Endothelial cell of umbilical vein (primary cell): ENCODE measurements around the gene EPAS1. TPM values are rescaled to one million over a fixed set of nuclear protein-coding genes. Genes with fewer than 3 reads are reported as not detected.

Experiments used
- BruUV-seq: library from RNA; stranded (reverse); fragments of 400-500 nt; replicated peaks from 2 replicates; lab custom pipeline; 2021; lab: Mats Ljungman, UMichigan
- CTCF ChIA-PET: fragments of 300-600, 350-600 bp; sonication (Branson Sonifier 250); formaldehyde crosslinking; loops from one replicate; lab custom pipeline; 2021; ENCODE audit warnings: antibody characterized with exemption, inconsistent platforms; lab: Charles Lee
- POLR2A ChIA-PET: fragments of 300-600, 350-600 bp; sonication (Branson Sonifier 250); formaldehyde crosslinking; loops from one replicate; lab custom pipeline; 2021; ENCODE audit warnings: antibody characterized with exemption, inconsistent platforms; lab: Charles Lee
- DNase-seq: peaks from one replicate; pipeline ENCODE4 v3.0.0-alpha.2; 2011; ENCODE audit warnings: low read depth, low spot score
- FAIRE-seq: peaks from 2 replicates; lab custom pipeline; 2011; peaks lifted over from hg19 to GRCh38; lab: Jason Lieb, UNC
- H2AFZ ChIP-seq: 2 replicates; pipeline ENCODE4 v1.6.0; 2012; ENCODE audit warnings: low read depth, low read length, control low read depth, inconsistent platforms
- H3K27ac ChIP-seq: 2 replicates; pipeline ENCODE4 v1.5.1; 2011; ENCODE audit warnings: low read depth, mild to moderate bottlenecking, control low read depth, low read length, moderate library complexity; ENCODE audit not compliant: insufficient read depth
- H3K27me3 ChIP-seq, 2 experiments: 2 replicates each; pipeline versions ENCODE4 v1.6.0 to v1.6.1; 2011; ENCODE audit warnings: low read length in 2 of 2, mixed read lengths in 1 of 2; ENCODE audit not compliant: control insufficient read depth in 2 of 2, insufficient read depth in 2 of 2
- H3K36me3 ChIP-seq, 2 experiments: 2 replicates in 1 of 2; 3 replicates in 1 of 2; pipeline ENCODE4 v1.5.1; 2011; ENCODE audit warnings: low read length in 2 of 2, mild to moderate bottlenecking in 1 of 2, moderate library complexity in 1 of 2; ENCODE audit not compliant: control insufficient read depth in 2 of 2, insufficient read depth in 2 of 2; ENCODE audit errors: extremely low read depth in 1 of 2
- H3K4me1 ChIP-seq: 3 replicates; pipeline ENCODE4 v1.5.1; 2011; ENCODE audit warnings: mild to moderate bottlenecking, low read length; ENCODE audit not compliant: control insufficient read depth, insufficient read depth; ENCODE audit errors: extremely low read depth
- H3K4me2 ChIP-seq: 2 replicates; pipeline ENCODE4 v1.6.1; 2011; ENCODE audit warnings: low read length, control low read depth, mixed read lengths; ENCODE audit not compliant: insufficient read depth
- H3K4me3 ChIP-seq, 3 experiments: fragments of 200-600 bp in 1 of 3; sonication (generic), shearing (Covaris generic) in 1 of 3; replicated peaks in 1 of 3; 2 replicates each; pipeline ENCODE4 v1.5.1; 2011 to 2016; ENCODE audit warnings: control low read depth in 3 of 3, low read length in 3 of 3, mild to moderate bottlenecking in 2 of 3, inconsistent platforms in 1 of 3, low read depth in 1 of 3, moderate library complexity in 1 of 3; ENCODE audit not compliant: insufficient read depth in 1 of 3
- H3K79me2 ChIP-seq: 2 replicates; pipeline ENCODE4 v1.6.0; 2012; ENCODE audit warnings: low read length, inconsistent platforms; ENCODE audit not compliant: control insufficient read depth, insufficient read depth
- H3K9ac ChIP-seq: replicated peaks from 2 replicates; pipeline ENCODE3; 2011; ENCODE audit warnings: low read length, control low read depth; ENCODE audit not compliant: insufficient read depth; ENCODE audit errors: extremely low read depth
- H3K9me1 ChIP-seq: replicated peaks from 3 replicates; pipeline ENCODE4 v1.6.0; 2011; ENCODE audit warnings: mild to moderate bottlenecking, low read length; ENCODE audit not compliant: control insufficient read depth, insufficient read depth; ENCODE audit errors: extremely low read depth
- H3K9me3 ChIP-seq: replicated peaks from 2 replicates; pipeline ENCODE4 v1.5.1; 2012; ENCODE audit warnings: low read length, inconsistent platforms; ENCODE audit not compliant: control insufficient read depth, insufficient read depth
- H4K20me1 ChIP-seq: replicated peaks from 2 replicates; pipeline ENCODE3; 2011; ENCODE audit warnings: mild to moderate bottlenecking, low read length; ENCODE audit not compliant: control insufficient read depth, insufficient read depth; ENCODE audit errors: extremely low read depth
- CTCF ChIP-seq, 2 donors: IDR thresholded peaks; 1 replicate in 1 of 2; 2 replicates in 1 of 2; pipeline ENCODE4 v1.5.1; 2011; ENCODE audit warnings: low read length in 2 of 2, mild to moderate bottlenecking in 2 of 2, moderate library complexity in 2 of 2, control low read depth in 1 of 2, inconsistent platforms in 1 of 2, low read depth in 1 of 2; ENCODE audit not compliant: insufficient read depth in 1 of 2; ENCODE audit errors: extremely low read depth in 1 of 2
- FOS ChIP-seq: IDR thresholded peaks from 2 replicates; pipeline ENCODE4 v1.6.1; 2011; ENCODE audit warnings: mild to moderate bottlenecking, low read length, moderate library complexity, borderline replicate concordance; ENCODE audit not compliant: insufficient read depth
- GATA2 ChIP-seq: IDR thresholded peaks from 2 replicates; pipeline ENCODE4 v1.7.0; 2011; ENCODE audit warnings: low read depth, mild to moderate bottlenecking, moderate library complexity, mixed read lengths, low read length; ENCODE audit not compliant: insufficient read length, insufficient read depth
- JUN ChIP-seq: IDR thresholded peaks from 2 replicates; pipeline ENCODE4 v1.6.1; 2011; ENCODE audit warnings: borderline replicate concordance, low read depth; ENCODE audit not compliant: insufficient read length, insufficient read depth
- MYC ChIP-seq: IDR thresholded peaks from one replicate; pipeline ENCODE4 v1.6.1; 2011; ENCODE audit warnings: mild to moderate bottlenecking, low read depth, low read length
- POLR2A ChIP-seq: IDR thresholded peaks from 2 replicates; pipeline ENCODE4 v1.6.1; 2012; ENCODE audit warnings: low read depth, mild to moderate bottlenecking, control low read depth, low read length
- POLR2AphosphoS5 ChIP-seq: IDR thresholded peaks from 2 replicates; pipeline ENCODE4 v1.6.1; 2012; ENCODE audit warnings: low read depth, mild to moderate bottlenecking, control low read depth, low read length, moderate library complexity; ENCODE audit not compliant: insufficient read depth
- dilution Hi-C: fragments of 300-500 bp; cut with MboI; formaldehyde crosslinking; loops from one replicate; pipeline ENCODE4 v1.15.0; 2019; ENCODE audit warnings: low sequenced_read_pairs; ENCODE audit not compliant: extremely low pct_ligation_motif_present
- intact Hi-C: fragments of 100-400 bp; cut with micrococcal nuclease; formaldehyde crosslinking; loops from one replicate; pipeline ENCODE4 v1.10.0; 2022
- polyA plus RNA-seq, 4 experiments: library from polyadenylated mRNA; depleted of rRNA in 3 of 4; stranded (reverse) in 3 of 4; unstranded in 1 of 4; fragments of >200 nt; gene quantifications; 2 replicates each; pipeline versions ENCODE4 v1.2.1 to v1.2.3, GENCODE V29; 2011 to 2012; ENCODE audit warnings: missing spikeins in 1 of 4
- total RNA-seq: library from RNA; stranded (reverse); gene quantifications from 2 replicates; pipeline ENCODE4 v1.2.3, GENCODE V29; 2021

EPAS1 gene
- total and polyA plus RNA-seq, 2 donors (not counting 3 experiments of a cell fraction or from before 2014, with no cell fraction given): 229 to 374 TPM

DNA sequence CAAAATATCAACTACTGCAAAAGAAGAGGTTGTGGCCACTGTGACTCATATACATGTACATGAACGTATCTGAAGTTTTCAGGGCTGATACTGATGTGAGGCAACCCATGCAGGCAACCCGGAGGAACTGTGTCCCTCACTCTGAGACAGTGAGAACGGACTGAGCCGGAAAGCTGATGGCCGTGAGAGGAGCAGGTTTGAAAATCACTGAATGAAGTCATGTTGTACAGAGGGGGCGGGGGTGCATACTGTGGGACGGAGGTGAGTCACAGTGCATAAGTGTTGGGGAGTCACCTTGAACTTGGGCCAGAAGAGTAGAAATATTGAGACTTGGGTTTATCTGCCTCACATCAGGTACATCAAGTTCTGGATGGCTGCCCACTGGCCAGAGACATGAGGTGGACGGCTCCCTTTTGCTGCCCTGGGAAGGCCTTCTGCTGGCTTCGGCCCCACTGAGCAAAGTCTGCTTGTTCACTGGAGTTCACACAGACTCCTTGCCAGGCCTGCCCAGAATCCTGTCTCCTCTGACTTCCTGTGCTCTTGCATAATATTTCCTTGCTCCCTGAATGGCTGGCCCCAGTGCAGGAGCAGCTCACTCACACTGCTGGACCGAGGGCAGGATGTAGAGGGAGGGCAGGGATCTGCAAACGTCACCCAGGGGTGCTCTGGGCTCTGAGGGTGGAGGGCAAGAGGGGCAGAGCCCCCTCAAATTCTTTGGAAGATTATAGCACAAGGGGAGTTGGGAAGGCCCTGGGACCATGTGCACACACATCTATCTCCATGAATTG is 18.1 kb downstream of the EPAS1 start:
- H2AFZ ChIP-seq: no peak overlapping the region
- intact Hi-C loops (loop anchor here (1.0 kb wide), 7 partner anchors 8 to 247 kb away; no protein-coding TSS in a partner anchor), dilution Hi-C loops (no loop called here)
- peak; percentile 98 for FAIRE-seq
- H3K9me3 ChIP-seq: no peaks in the 10 kb centered on the region
- H3K36me3 ChIP-seq: peaks cover 0 to 2% of the 10 kb centered on the region in 2 experiments
- H4K20me1 ChIP-seq: peaks cover 3% of the 10 kb centered on the region
- no peaks in the 10 kb centered on the region for H3K9me1 ChIP-seq
- H3K27me3 ChIP-seq: no peaks in the 10 kb centered on the region
- H3K79me2 ChIP-seq: peaks cover 72% of the 10 kb centered on the region
- TF ChIP-seq CTCF (IDR thresholded peaks at IDR 0.05; ENCODE audit: extremely low read depth in 1 of 2, insufficient read depth in 1 of 2, low read depth in 1 of 2, low read length in 2 of 2) (no peak), POLR2AphosphoS5 (peak; percentile 97), FOS (peak; percentile 90), MYC (no peak), GATA2 (peak; percentile 96), POLR2A (peak; percentile 69), JUN (peak; percentile 76)
- no peak overlapping the region for H3K4me3 ChIP-seq
- peak overlapping the region; percentile 80 for H3K27ac ChIP-seq
- CTCF ChIA-PET: interaction anchor here (1.0 to 2.7 kb wide), 3 partner anchors 12 to 252 kb away, joined by 4 to 8 read pairs (median 5); no protein-coding TSS in a partner anchor
- BruUV-seq: TSS peak; percentile 92
- peak overlapping the region; percentile 15 for H3K4me2 ChIP-seq
- H3K4me1 ChIP-seq: peaks cover 44% of the 10 kb centered on the region
- peak; percentile 97 for DNase-seq
- H3K9ac ChIP-seq: peak overlapping the region; percentile 59
- POLR2A ChIA-PET: interaction anchor here (1.8 kb wide), 1 partner anchor 18 kb away, joined by 9 read pairs; the partner anchor contains the start of gene EPAS1
